GM19023 (cell line): Measurements from ENCODE around the gene MOB3C.

Experiments
- ATAC-seq: cut with Tn5 transposase; IDR thresholded peaks from one replicate; pipeline ENCODE4 v1.9.1; 2021; ENCODE audit warnings: mild to moderate bottlenecking, moderate library complexity; ENCODE audit not compliant: unreplicated experiment

The MOB3C gene

GRCh38 chr1:46639547-46639946 is 22.9 kb upstream of the MOB3C start:
- no peak for ATAC-seq

GRCh38 chr1:46638921-46639320 is 22.3 kb upstream of the MOB3C start:
- ATAC-seq, result no peak

GRCh38 chr1:46637444-46638083 is 21.0 kb upstream of the MOB3C start:
- ATAC-seq, result no peak

- ATAC-seq, result no peak
Measured at GRCh38 chr1:46635205-46635604, 18.6 kb upstream of the MOB3C start.

- ATAC-seq, result no peak
Measured at GRCh38 chr1:46630719-46631118, 14.1 kb upstream of the MOB3C start.

GRCh38 chr1:46623743-46624644 is 7.4 kb upstream of the MOB3C start:
- no peak for ATAC-seq

- ATAC-seq, result no peak
Measured at GRCh38 chr1:46622344-46622743, 5.7 kb upstream of the MOB3C start.

- ATAC-seq, result no peak
Measured at GRCh38 chr1:46621930-46622329, 5.3 kb upstream of the MOB3C start.

GRCh38 chr1:46619656-46620258 is 3.1 kb upstream of the MOB3C start:
- ATAC-seq, result no peak

GRCh38 chr1:46618754-46619415 is 2.3 kb upstream of the MOB3C start:
- ATAC-seq, result no peak

GRCh38 chr1:46617833-46618232 is 1.2 kb upstream of the MOB3C start:
- no peak for ATAC-seq

GRCh38 chr1:46617108-46617800 is 643 bp upstream of the MOB3C start:
- no peak for ATAC-seq

GRCh38 chr1:46615735-46616134 is 876 bp downstream of the MOB3C start:
- no peak for ATAC-seq

- no peak for ATAC-seq
Measured at GRCh38 chr1:46615088-46615487, 1.5 kb downstream of the MOB3C start.

- no peak for ATAC-seq
Measured at GRCh38 chr1:46614604-46614984, 2.0 kb downstream of the MOB3C start.

GRCh38 chr1:46613661-46614603 is 2.7 kb downstream of the MOB3C start:
- peak; percentile 40 for ATAC-seq

GRCh38 chr1:46612937-46613660 is 3.5 kb downstream of the MOB3C start:
- no peak for ATAC-seq

- ATAC-seq, result no peak
Measured at GRCh38 chr1:46611691-46612221, 4.9 kb downstream of the MOB3C start.
